HG02870 (cell line): Measurements from ENCODE around the gene FRMD8.

Source experiments
- ATAC-seq: cut with Tn5 transposase; IDR thresholded peaks from one replicate; pipeline ENCODE4 v1.9.1; 2021; ENCODE audit warnings: mild to moderate bottlenecking, moderate library complexity; ENCODE audit not compliant: unreplicated experiment

The FRMD8 gene

DNA sequence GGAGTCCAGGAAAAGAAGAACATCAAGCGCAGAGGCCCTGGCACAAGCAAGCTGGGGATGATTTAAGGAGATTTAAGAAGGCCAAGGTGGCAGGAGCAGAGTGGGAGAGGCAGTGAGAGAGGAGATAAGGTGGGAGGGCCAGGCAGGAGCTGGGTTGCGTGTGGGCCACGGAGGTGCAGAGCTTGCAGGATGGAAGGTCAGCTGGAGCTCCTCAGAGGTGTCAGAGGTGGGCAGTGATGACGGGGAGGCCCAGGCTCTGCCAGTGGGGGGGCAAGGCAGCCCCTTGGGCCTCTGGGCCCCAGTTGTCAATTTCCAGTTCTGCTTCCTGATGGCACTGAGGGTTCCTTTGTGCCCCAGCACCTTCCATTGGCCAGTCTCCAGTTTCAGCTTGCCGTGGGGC, 6.5 kb downstream of the FRMD8 start:
- no peak for ATAC-seq

DNA sequence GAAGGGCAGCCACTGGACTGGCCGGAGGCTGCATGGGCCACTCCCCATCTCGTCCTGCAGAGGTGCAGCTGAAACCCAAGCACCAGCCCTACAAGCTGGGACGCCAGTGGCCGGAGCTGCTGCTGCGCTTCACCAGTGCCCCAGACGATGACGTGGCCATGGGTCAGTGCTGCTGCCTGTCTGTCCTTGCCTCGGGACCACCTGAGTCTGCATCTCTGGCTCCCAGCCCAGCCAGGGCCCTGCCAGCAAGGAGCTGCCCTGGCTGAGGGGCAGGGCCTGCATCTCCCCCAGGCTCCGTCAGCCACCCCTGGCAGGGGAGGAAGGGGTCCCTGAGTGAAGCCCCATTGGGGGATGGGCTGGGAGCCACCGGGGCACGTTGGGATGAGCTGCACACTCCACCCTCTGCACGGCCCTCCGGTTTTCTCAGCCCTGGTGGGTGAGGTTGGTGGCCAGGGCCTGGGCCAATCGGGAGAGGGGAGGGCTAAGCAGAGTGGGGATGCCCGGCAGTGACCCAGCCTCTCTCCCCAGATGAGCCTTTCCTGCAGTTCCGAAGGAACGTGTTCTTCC, 7.2 kb downstream of the FRMD8 start:
- ATAC-seq, result no peak

DNA sequence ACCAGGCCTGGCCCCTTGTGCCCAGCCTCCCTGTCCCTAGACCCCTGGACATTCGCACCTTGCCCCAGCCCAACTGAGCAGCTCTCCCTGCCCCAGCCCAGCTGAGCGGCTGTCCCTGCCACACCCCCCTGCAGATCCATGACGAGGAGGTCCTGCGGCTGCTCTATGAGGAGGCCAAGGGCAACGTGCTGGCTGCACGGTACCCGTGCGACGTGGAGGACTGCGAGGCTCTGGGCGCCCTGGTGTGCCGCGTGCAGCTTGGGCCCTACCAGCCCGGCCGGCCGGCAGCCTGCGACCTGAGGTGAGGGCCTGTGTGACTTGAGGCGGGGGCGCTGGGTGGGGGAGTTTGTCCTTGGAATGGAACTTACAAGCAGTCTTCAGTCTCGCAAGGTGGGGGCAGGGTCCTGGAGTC, 7.7 kb downstream of the FRMD8 start:
- no peak for ATAC-seq

DNA sequence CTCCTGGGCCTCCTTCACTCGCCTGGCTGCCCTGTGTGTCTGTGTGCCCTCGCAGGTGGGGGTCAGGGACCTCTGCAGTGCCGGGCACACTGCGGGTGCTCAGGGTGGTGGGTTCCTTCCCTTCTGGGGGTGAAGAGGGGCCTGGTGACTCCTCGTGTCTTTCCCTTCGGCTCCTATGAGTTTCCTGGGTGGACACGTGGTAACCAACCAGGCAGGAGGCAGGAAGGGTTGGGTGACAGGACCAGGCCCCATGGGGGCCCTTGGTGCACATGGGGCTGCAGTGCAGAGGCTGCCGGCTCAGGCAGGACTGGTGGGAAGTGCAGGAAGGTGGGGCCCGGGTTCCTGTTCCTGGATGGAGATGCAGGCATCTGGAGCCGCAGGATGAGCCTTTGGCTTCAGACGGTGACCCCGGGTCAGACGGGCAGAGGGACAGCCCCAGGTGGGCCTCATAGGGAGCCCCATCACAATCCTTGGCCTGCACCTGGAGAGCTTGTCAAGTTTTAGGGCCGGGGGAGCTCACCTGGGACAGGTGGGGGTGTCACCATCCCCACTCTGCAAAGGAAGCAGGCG, 9.6 kb downstream of the FRMD8 start:
- no peak for ATAC-seq

DNA sequence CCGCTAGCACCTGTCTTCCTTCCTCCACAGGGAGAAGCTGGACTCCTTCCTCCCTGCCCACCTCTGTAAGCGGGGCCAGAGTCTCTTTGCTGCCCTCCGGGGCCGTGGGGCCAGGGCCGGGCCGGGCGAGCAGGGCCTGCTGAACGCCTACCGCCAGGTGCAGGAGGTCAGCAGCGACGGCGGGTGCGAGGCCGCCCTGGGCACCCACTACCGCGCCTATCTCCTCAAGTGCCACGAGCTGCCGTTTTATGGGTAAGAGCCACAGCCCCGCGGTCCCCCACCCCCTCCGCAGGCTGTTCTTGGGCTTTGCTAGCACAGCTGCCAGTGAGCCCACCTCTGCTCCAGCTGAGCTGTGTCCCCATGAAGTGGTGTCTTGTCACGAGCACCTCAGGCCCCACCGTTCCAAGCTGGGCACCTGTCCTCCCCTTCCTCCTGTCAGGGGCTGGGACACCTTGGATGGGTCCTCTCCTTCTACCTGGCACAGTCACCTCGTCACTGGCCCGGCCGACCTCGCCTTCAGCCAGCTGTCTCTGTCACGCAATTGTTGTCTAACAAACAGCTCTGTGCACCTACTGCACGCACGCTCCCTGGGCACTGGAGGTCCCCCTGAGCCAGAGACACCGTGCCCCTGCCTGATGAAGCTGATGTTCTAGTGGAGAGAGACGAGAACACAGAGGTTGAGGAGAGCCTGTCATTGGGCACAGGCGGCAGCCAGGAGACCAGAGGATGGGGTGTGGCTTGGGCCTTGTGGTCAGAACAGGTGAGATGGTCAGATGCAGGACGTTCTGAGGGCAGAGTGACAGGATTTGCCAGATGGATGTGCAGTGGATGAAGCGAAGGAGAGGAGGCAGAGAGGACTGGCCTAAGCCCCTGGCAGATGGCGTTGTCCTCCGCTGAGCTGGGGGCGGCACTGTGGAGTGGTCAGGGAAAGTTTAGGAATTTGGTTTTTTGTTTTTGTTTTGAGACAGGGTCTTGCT, 10.6 kb downstream of the FRMD8 start:
- no peak for ATAC-seq

DNA sequence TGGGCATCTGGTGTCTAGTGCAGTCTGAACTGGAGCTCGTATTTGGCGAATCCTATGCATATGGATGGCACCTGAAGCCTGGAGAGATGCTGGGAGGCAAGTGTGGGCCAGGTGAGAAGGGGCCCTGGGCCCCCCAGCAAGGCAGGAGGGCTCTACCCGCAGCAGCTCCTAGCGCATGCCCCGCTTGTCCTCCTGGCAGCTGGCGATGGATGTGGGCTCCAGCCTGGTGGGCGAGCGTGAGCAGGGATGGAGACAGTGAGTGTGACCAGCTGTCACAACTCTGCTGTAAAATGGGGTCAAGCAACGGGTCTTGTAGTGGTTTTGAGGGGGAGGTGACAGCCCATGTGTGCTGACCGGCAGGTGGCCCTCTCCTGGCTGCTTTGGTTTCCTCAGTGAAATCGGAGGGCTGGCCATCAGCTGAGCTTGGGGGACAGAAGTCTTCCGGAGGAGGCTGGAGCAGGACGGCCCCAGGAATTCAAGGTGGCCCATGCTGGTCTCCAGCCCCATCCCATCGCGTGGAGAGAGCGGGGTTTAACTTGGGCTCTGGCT, 12.0 kb downstream of the FRMD8 start:
- ATAC-seq, result no peak

DNA sequence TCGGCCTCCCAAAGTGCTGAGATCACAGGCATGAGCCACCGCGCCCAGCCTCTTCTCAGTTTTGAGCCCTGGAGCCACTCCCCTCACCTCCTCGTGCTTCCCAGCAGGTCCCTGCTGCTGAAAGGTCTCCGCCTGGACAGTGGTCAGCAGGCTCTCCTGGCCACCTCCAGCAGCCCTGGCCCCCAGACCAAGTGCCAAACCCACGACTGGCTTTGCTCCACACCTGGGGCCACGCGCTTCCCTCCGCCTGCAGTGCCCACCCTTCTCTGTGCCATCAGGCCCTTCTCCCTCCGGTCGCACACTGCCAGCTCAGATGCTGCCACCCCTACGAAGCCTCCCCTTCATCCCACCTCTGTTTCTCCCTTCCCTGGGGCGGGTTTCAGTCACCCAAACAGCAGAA, 12.8 kb downstream of the FRMD8 start:
- ATAC-seq, result no peak

DNA sequence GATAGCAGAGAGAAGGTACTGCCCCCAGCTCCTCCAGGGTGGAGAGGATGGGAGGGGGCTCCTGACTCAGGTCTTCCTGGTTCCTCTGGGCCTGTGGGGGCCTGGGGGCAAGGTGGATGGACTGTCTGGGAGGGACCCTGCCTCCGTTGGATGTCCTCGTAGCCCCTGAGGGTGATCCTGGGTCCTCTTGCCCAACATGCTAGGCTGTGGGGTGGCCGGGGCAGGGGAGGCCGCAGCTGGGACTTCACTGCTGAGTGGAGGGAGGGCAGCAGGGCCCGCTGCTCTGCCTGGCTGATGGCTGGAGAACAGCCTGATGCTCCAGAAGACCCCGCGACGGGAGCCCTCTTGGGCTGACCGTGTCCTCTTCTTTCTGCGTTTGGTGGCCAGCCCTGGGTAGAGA, 13.4 kb downstream of the FRMD8 start:
- ATAC-seq, result no peak

DNA sequence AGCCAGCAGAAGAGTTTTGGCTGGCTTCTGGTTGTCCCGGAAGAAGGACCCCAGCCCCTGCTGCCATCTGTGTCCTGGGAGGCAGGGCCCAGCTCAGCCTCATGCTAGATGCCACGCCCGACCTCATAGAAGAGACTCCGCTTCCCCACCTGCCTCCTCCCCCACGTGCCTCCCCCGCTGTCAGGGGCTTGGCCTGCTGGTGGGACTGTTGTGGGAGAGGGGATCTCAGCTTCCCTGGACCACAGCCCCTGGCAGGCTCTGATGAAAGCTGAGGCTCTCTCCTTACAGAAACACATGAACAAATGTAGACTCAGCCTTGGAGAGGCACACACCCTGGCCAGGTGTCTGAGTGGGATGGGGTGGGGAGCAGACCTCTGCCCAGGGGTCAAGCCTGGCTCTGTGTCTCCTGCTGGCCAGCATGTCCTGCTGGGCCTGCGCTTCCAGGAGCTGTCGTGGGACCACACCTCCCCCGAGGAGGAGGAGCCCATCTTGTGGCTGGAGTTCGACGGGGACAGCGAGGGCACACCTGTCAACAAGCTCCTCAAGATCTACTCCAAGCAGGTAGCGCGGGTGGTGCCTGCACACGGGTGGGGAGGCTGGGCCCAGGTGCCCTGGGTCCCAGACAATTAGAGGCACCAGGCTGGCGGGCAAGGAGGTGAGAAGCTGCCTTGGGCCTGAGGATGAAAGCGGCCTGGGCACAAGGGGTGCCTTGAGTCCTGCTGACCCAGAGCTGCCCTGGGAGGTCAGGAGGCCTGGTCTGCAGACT, 14.1 kb downstream of the FRMD8 start:
- no peak for ATAC-seq

DNA sequence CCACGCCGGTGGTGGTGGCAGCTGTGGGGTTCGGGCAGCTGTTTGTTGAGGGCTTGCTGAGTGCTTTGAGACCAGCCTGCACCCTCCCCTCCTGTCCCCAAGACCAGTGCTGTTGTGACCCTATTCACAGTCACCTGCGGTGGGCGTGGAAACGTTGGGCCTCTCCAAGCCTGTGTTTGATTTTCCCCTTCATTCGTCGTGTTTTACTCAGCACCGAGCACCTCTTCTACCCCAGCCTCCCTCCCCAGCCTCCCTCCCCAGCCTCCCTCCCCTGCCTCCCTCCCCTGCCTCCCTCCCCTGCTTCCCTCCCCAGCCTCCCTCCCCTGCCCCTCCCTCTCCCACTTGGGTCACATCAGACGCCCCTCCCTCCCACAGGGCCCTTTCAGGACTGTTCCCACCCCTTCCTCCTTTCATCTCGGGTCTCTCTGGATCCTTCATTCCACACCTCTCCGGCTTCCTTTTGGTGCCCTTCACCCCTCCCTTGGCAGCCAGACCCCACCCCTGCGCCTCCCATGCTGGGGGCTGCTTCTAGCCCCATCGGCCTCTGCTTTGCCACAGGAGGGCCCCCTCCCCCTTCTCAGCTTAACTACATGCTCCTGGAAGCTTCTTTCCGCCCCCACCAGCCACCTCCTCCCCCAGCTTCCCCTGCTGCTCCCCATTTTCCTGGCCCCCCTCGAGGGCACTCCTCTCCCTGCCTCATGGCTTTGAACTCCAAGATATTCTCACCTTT, 14.8 kb downstream of the FRMD8 start:
- ATAC-seq, result no peak

DNA sequence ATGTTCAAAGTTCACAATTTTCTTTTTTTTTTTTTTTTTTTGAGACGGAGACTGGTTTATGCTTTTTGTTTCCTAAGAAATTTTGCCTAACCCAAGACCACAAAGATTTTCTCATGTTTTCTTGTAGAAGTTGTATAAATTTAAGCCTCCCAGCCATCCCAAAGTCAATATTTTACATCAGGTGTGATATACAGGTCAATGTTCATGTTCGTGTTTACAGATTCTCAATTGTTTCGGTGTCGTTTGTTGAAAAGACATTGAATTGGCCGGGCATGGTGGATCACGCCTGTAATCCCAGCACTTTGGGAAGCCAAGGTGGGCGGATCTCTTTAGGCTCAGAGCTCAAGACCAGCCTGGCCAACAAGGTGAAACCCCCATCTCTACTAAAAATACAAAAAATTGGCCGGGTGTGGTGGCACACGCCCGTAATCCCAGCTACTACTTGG, 15.4 kb downstream of the FRMD8 start:
- ATAC-seq, result no peak

DNA sequence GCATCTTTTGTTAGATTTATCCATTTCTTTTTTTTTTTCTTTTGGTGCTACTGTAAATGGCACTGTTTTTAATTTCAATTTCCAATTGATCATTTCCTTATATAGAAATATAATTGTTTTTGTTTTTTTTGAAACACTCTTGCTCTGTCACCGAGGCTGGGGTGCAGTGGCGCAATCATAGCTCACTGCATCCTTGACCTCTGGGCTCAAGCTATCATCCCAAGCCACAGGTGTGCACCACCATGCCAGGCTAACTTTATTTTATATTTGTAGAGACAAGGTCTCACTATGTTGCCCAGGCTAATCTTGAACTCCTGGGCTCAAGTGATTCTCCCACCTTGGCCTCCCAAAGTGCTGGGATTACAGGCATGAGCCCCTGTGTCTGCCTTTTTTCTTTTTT, 16.4 kb downstream of the FRMD8 start:
- ATAC-seq, result no peak

DNA sequence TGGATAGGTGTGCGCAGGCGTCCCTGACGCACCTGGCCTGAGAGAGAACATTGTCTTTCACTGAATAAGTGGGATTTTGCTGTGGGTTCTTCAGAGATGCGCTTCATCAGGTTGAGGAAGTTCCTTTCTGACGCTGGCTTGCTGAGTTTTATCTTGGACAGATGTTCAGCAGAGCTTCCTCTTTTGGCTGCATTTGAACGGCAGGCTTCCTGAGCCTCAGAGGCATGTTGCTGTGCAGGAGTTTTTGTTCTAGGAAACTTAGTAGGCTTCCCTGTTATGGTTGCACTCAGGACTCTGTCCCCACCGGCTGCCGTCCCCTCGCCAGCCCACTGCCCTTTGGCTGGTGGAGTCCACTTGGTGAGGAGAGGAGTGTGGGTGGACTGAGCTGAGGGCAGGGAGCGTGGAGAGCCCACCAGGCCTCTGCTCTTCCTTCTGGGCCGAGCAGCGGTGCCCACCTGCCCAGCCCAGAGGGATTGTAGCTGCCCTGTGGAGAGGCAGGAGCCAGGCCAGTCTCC, 17.2 kb downstream of the FRMD8 start:
- no peak for ATAC-seq

DNA sequence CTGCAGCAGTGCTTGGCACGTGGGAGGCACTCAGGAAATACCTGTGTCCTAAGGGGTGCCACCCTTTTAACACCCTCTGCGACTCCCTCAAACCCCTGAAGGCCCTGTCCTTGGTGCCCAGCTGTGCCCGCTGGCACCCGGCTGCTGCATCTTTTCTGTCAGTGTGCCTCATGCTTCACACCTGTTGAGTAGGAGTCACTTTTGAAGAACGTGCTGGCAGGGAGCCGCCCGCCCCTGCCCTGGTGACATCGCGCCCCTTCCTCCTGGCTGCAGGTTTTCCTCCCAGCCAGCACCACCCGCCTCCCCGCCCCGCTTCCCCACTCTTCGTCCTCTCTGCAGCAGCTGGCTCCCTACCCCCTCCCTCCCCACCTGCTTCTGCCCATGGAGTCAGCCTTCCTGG, 17.8 kb downstream of the FRMD8 start:
- no peak for ATAC-seq

DNA sequence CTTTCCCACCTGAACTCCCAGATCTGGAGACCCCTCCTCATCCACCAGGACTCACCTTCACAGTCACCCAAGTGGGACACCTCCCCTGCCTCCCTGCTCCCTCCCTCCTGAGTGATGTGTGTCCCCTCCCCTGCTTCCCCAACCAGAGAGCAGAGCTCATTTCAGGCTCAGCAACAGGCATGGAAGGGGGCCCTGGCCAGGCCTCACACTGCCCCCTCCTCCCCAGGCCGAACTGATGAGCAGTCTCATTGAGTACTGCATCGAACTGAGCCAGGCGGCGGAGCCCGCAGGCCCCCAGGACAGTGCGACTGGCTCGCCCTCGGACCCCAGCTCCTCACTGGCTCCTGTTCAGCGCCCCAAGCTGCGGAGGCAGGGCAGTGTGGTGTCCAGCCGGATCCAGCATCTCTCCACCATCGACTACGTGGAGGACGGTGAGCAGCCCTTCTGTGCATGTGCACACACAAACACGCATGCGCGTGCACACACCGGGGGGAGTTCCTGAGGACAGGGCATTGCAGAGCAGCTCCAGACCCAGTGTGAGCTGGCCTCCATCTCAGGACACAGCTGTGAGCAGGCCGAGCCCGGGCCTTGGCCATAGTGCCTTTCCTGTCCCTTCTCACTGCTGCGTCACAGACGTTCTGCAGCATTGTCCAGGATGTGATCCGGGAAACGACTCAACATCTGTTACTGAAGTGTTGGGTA, 18.4 kb downstream of the FRMD8 start:
- ATAC-seq, result no peak

DNA sequence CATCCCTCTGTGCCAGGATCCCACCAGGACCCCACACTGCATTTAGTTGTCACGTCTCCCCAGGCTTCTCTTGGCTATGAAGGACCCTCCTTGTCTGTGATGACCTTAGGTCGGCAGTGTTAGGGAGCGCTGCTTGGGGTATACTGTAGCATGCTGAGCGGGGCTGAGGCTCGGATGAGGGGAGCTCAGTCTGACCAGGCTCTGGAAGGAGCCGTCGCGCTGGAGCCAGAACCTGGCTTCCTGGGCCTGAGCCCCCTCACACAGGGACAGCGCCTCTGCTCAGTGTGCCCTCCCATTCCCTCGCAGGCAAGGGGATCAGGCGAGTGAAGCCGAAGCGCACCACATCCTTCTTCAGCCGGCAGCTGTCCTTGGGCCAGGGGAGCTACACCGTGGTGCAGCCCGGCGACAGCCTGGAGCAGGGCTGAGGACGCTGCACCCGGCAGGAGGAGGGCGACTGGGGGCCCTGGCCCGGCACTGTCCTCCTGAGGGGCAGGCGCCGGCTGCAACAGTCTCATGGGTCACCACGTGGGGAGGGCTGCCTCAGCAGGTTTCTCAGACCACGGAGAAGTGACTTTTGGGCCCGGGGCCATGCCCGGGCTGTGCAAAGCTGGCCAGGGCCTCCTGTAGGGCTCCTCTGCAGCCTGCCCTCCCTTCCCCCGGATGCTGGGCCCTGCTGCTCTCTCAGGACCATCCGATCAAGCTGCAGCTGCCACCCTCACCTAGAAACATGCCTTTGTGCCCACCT, 24.7 kb downstream of the FRMD8 start:
- ATAC-seq, result no peak

DNA sequence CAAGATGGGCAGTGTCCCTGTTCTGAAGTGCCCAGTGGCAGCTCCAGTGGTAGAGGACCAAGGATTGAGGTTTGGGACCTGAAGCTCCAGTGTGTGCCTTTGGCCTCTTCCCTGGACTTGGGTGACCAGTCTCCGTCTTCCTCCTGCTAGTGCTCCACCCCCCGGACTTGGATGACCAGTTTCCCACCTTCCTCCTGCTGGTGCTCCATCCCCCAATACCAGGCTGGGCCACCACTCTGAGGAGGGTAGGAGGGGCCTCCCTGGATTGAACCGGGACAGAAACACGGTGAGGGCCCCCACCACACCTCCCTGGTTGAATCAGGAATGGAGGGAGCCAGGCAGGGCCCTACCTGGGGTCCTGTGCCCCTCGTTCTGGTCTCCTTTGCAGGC, 25.2 kb downstream of the FRMD8 start:
- no peak for ATAC-seq

DNA sequence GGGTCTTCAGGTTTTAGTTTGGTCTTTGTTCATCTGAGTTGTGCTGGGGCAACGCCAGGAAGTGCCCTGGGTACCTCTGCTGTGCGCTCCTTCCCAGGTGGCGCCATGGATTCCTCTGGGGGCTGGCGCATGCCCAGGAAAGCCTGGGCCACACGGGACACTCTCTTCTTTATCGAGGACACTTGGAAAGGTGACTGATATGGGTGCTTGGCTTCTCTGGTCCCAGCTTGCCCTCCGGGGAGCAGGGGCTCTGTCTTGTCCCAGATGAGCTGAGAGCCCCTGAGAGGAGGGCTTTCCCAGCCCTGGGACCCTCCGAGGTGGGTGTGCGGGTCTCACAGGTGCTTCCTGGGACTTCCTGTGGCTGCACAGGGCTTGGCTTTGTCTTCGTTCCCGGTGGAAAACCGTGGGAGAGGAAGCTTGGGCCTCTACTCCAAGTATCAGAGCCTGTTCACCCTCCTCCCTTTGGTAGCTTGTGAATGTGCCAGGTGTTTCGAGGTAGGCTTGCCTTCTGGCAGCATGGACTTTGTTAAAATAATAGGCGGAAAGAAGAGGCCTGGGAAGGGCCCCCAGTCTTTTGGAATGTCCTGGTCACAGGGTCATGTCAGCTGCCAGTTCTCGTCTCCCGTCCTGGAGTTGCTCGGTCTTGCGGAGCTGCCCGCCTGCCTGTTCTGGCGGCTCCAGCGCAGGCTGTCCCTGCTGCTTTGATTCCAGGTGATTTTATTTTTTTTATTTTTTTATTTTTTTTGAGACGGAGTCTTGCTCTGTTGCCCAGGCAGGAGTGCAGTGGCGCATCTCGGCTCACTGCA, 26.0 kb downstream of the FRMD8 start:
- ATAC-seq, result no peak
